8988T (cell line): ENCODE results near the gene GABPB2.

Experiments
- DNase-seq: peaks from one replicate; pipeline ENCODE4 v3.0.0; 2011

GABPB2 gene

GRCh38 chr1:151133018-151133806 lies 62.7 kb downstream of the GABPB2 start:
- DNase-seq = no peak

GRCh38 chr1:151134396-151134795 lies 63.8 kb downstream of the GABPB2 start:
- DNase-seq = no peak

- no peak for DNase-seq
Observed at GRCh38 chr1:151134991-151135390, 64.4 kb downstream of the GABPB2 start.

GRCh38 chr1:151135433-151136385 lies 65.1 kb downstream of the GABPB2 start:
- no peak for DNase-seq

GRCh38 chr1:151137789-151138188 lies 67.2 kb downstream of the GABPB2 start:
- no peak for DNase-seq

- DNase-seq = no peak
Observed at GRCh38 chr1:151142411-151143056, 72.0 kb downstream of the GABPB2 start.

GRCh38 chr1:151143057-151143435 lies 72.5 kb downstream of the GABPB2 start:
- DNase-seq = no peak

GRCh38 chr1:151143986-151144385 lies 73.4 kb downstream of the GABPB2 start:
- no peak for DNase-seq

GRCh38 chr1:151144474-151145303 lies 74.1 kb downstream of the GABPB2 start:
- DNase-seq = no peak

- no peak for DNase-seq
Observed at GRCh38 chr1:151145304-151146071, 74.9 kb downstream of the GABPB2 start.

- no peak for DNase-seq
Observed at GRCh38 chr1:151146072-151146411, 75.5 kb downstream of the GABPB2 start.

GRCh38 chr1:151146412-151147131 lies 76.0 kb downstream of the GABPB2 start, which contains the start of gene SEMA6C:
Gene SEMA6C (minus strand): TSS chr1:151146631. CDS start chr1:151142621, 4,010 bp downstream.
- peak; percentile 90 for DNase-seq

- DNase-seq = no peak
Observed at GRCh38 chr1:151147132-151147503, 76.6 kb downstream of the GABPB2 start.

GRCh38 chr1:151147665-151148064 lies 77.1 kb downstream of the GABPB2 start:
- DNase-seq = no peak

GRCh38 chr1:151156515-151156819 lies 85.9 kb downstream of the GABPB2 start, which contains the start of gene TNFAIP8L2:
Gene TNFAIP8L2 (plus strand): TSS chr1:151156649. CDS start chr1:151158698, 2,049 bp downstream.
- DNase-seq = no peak

GRCh38 chr1:151157067-151157531 lies 86.5 kb downstream of the GABPB2 start:
- DNase-seq = no peak

GRCh38 chr1:151158326-151158725 lies 87.8 kb downstream of the GABPB2 start:
- DNase-seq = no peak

- no peak for DNase-seq
Observed at GRCh38 chr1:151158751-151159251, 88.2 kb downstream of the GABPB2 start.

- DNase-seq = no peak
Observed at GRCh38 chr1:151159373-151159772, 88.8 kb downstream of the GABPB2 start.

GRCh38 chr1:151164732-151165280 lies 94.2 kb downstream of the GABPB2 start:
- DNase-seq = no peak
